ENCODE results near the gene ZFC3H1. TPM values are rescaled to one million over a fixed set of nuclear protein-coding genes. Genes with fewer than 3 reads are reported as not detected.

The ZFC3H1 gene
- total and polyA plus RNA-seq, 9 of the 15 experiments (the other 6 are each of a cell fraction or from before 2014, with no cell fraction given): 14.8 to 80.5 (median 22.1) TPM

DNA sequence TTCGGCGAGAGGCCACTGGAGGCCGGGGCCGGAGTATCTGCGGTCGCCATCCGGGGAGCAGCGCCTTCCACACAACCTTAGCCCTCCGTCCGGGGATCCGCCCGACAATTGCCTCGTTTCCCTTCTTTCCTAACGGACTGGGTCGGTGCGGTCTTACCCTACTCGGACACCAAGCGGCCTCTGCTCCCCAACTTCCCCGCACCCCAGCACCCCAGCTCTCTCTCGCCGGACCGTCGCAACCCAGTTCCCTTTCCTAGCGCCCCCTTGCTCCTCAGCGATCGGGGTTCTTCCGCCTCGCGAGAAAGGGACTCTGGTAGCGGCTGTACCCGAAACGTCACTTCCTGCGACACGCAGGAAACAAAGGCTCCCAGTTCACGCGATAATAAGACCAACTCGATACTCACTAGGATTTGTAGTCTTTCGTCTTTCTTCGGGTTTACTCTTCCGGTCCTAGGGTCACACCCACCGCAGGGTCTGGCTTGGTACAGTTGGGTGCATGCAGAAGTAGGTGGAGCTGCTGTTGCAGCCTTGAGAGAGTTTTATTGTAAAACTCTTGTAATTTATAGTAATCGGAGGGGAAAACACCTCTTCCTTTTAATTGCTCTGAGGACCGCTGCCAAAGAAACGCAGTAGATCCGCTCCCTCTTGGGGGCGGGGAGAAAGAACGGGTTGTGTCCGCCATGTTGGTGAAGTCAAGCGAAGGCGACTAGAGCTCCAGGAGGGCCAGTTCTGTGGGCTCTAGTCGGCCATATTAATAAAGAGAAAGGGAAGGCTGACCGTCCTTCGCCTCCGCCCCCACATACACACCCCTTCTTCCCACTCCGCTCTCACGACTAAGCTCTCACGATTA is at the start of gene ZFC3H1, which contains the start of gene THAP2 (continued):
- TF ChIP-seq, protein P1, sequence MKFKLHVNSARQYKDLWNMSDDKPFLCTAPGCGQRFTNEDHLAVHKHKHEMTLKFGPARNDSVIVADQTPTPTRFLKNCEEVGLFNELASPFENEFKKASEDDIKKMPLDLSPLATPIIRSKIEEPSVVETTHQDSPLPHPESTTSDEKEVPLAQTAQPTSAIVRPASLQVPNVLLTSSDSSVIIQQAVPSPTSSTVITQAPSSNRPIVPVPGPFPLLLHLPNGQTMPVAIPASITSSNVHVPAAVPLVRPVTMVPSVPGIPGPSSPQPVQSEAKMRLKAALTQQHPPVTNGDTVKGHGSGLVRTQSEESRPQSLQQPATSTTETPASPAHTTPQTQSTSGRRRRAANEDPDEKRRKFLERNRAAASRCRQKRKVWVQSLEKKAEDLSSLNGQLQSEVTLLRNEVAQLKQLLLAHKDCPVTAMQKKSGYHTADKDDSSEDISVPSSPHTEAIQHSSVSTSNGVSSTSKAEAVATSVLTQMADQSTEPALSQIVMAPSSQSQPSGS (CRISPR knock-in tag; IDR thresholded peaks at IDR 0.05): no peak
- TF ChIP-seq, protein P2, sequence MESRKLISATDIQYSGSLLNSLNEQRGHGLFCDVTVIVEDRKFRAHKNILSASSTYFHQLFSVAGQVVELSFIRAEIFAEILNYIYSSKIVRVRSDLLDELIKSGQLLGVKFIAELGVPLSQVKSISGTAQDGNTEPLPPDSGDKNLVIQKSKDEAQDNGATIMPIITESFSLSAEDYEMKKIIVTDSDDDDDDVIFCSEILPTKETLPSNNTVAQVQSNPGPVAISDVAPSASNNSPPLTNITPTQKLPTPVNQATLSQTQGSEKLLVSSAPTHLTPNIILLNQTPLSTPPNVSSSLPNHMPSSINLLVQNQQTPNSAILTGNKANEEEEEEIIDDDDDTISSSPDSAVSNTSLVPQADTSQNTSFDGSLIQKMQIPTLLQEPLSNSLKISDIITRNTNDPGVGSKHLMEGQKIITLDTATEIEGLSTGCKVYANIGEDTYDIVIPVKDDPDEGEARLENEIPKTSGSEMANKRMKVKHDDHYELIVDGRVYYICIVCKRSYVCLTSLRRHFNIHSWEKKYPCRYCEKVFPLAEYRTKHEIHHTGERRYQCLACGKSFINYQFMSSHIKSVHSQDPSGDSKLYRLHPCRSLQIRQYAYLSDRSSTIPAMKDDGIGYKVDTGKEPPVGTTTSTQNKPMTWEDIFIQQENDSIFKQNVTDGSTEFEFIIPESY (CRISPR knock-in tag; IDR thresholded peaks at IDR 0.05): no peak
- TF ChIP-seq PML (IDR thresholded peaks at IDR 0.05; ENCODE audit: low read length) (peak; percentile 70; the same call in 1 of the 2 replicates), FUS (optimal IDR thresholded peaks at IDR 0.05; ENCODE audit: low read depth, low read length) (no peak), MTA2 (IDR thresholded peaks at IDR 0.05; ENCODE audit: low read depth) (0 out of 2 replicates have a peak, but pooled peaks have one; percentile 14), CREBBP (IDR thresholded peaks at IDR 0.05; ENCODE audit: low read depth, low read length) (no peak), ZNF584 (CRISPR knock-in tag; IDR thresholded peaks at IDR 0.05; ENCODE audit: low read depth) (no peak), POLR2AphosphoS2 (IDR thresholded peaks at IDR 0.05; ENCODE audit: low read length) (no peak), SMAD4 (CRISPR knock-in tag; conservative IDR thresholded peaks at IDR 0.05) (0 out of 2 replicates have a peak, but pooled peaks have one; percentile 38), PHB (CRISPR knock-in tag; IDR thresholded peaks at IDR 0.05) (0 out of 2 replicates have a peak, but pooled peaks have one; percentile 67), SREBF2 (CRISPR knock-in tag; IDR thresholded peaks at IDR 0.05) (no peak), IRF2 (CRISPR knock-in tag; IDR thresholded peaks at IDR 0.05) (no peak), ZNF24 (IDR thresholded peaks at IDR 0.05) (no peak), XRCC3 (IDR thresholded peaks at IDR 0.05) (no peak), SPI1 (IDR thresholded peaks at IDR 0.05; ENCODE audit: borderline replicate concordance, low read depth, low read length) (peak; percentile 90)
- TF ChIP-seq, protein P3, sequence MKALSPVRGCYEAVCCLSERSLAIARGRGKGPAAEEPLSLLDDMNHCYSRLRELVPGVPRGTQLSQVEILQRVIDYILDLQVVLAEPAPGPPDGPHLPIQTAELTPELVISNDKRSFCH (CRISPR knock-in tag; IDR thresholded peaks at IDR 0.05): no peak
- TF ChIP-seq, protein P3 (tag; IDR thresholded peaks at IDR 0.05): peak; percentile 62
- TF ChIP-seq, protein P4, sequence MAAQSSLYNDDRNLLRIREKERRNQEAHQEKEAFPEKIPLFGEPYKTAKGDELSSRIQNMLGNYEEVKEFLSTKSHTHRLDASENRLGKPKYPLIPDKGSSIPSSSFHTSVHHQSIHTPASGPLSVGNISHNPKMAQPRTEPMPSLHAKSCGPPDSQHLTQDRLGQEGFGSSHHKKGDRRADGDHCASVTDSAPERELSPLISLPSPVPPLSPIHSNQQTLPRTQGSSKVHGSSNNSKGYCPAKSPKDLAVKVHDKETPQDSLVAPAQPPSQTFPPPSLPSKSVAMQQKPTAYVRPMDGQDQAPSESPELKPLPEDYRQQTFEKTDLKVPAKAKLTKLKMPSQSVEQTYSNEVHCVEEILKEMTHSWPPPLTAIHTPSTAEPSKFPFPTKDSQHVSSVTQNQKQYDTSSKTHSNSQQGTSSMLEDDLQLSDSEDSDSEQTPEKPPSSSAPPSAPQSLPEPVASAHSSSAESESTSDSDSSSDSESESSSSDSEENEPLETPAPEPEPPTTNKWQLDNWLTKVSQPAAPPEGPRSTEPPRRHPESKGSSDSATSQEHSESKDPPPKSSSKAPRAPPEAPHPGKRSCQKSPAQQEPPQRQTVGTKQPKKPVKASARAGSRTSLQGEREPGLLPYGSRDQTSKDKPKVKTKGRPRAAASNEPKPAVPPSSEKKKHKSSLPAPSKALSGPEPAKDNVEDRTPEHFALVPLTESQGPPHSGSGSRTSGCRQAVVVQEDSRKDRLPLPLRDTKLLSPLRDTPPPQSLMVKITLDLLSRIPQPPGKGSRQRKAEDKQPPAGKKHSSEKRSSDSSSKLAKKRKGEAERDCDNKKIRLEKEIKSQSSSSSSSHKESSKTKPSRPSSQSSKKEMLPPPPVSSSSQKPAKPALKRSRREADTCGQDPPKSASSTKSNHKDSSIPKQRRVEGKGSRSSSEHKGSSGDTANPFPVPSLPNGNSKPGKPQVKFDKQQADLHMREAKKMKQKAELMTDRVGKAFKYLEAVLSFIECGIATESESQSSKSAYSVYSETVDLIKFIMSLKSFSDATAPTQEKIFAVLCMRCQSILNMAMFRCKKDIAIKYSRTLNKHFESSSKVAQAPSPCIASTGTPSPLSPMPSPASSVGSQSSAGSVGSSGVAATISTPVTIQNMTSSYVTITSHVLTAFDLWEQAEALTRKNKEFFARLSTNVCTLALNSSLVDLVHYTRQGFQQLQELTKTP (IDR thresholded peaks at IDR 0.05; ENCODE audit: low read depth in 1 of 2, partially characterized antibody in 2 of 2): peak; percentile 19 to 92
- TF ChIP-seq, protein P5, sequence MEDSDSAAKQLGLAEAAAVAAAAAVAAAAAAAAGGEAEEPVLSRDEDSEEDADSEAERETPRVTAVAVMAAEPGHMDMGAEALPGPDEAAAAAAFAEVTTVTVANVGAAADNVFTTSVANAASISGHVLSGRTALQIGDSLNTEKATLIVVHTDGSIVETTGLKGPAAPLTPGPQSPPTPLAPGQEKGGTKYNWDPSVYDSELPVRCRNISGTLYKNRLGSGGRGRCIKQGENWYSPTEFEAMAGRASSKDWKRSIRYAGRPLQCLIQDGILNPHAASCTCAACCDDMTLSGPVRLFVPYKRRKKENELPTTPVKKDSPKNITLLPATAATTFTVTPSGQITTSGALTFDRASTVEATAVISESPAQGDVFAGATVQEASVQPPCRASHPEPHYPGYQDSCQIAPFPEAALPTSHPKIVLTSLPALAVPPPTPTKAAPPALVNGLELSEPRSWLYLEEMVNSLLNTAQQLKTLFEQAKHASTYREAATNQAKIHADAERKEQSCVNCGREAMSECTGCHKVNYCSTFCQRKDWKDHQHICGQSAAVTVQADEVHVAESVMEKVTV (CRISPR knock-in tag; IDR thresholded peaks at IDR 0.05): no peak

Measured in K562 (cell line).